HepG2 (cell line): Measurements from ENCODE around the gene TLCD1. TPM values are rescaled to one million over a fixed set of nuclear protein-coding genes. Genes with fewer than 3 reads are reported as not detected.

ENCODE experiments used
- ATAC-seq: fragments of 200-7000 bp; cut with Tn5 transposase; 3 replicates; pipeline ENCODE4 v1.9.1; 2020; ENCODE audit warnings: mild to moderate bottlenecking, moderate library complexity
- BruUV-seq: library from RNA; stranded (reverse); fragments of 400-500 nt; replicated peaks from 2 replicates; lab custom pipeline; 2021; lab: Mats Ljungman, UMichigan
- CTCF ChIA-PET: fragments of 300-600 bp; formaldehyde crosslinking; extraction: SDS; loops from one replicate; lab custom pipeline; 2021; ENCODE audit warnings: low total read pairs, inconsistent platforms, low intra/inter-chr PET ratio; lab: Yijun Ruan, JAX
- POLR2A ChIA-PET: fragments of 350-600 bp; sonication (Branson Sonifier 250); formaldehyde crosslinking; loops from one replicate; lab custom pipeline; 2020; ENCODE audit warnings: antibody characterized with exemption, inconsistent platforms; lab: Yijun Ruan, JAX
- DNase-seq: peaks from one replicate; pipeline ENCODE4 v3.0.0-alpha.2; 2015; ENCODE audit warnings: low spot score
- FAIRE-seq: peaks from 3 replicates; lab custom pipeline; 2011; peaks lifted over from hg19 to GRCh38; lab: Jason Lieb, UNC
- H2AFZ ChIP-seq: one replicate; pipeline ENCODE4 v1.6.1; 2011; ENCODE audit warnings: low read length, inconsistent platforms
- H3K27ac ChIP-seq: fragments of 300-600 bp; 3 replicates; pipeline ENCODE4 v1.8.0; 2011; ENCODE audit warnings: mixed run types, mild to moderate bottlenecking, mixed read lengths, low read length, inconsistent platforms; ENCODE audit not compliant: insufficient read depth; ENCODE audit errors: extremely low read length
- H3K27me3 ChIP-seq, 2 experiments: fragments of 200-600 bp in 1 of 2; 2 replicates in 1 of 2; 3 replicates in 1 of 2; pipeline versions ENCODE4 v1.6.0 to v1.8.0; 2011; ENCODE audit warnings: low read length in 2 of 2, mild to moderate bottlenecking in 2 of 2, moderate library complexity in 2 of 2, inconsistent platforms in 1 of 2; ENCODE audit not compliant: insufficient read depth in 2 of 2, control insufficient read depth in 1 of 2
- H3K36me3 ChIP-seq, 2 experiments: fragments of 200-600 bp in 1 of 2; replicated peaks in 1 of 2; 2 replicates in 1 of 2; 3 replicates in 1 of 2; pipeline versions ENCODE4 v1.5.1 to v1.8.0; 2011; ENCODE audit warnings: low read length in 2 of 2, inconsistent platforms in 1 of 2; ENCODE audit not compliant: insufficient read depth in 2 of 2, control insufficient read depth in 1 of 2
- H3K4me1 ChIP-seq: 2 replicates; pipeline ENCODE4 v1.5.1; 2012; ENCODE audit warnings: low read length, inconsistent platforms; ENCODE audit not compliant: insufficient read depth
- H3K4me2 ChIP-seq: 2 replicates; pipeline ENCODE4 v1.6.0; 2011; ENCODE audit warnings: low read depth, low read length, inconsistent platforms
- H3K4me3 ChIP-seq, 3 experiments: fragments of 200-600 bp in 1 of 3; sonication (generic), shearing (Covaris generic) in 1 of 3; replicated peaks in 1 of 3; 2 replicates each; pipeline ENCODE4 v1.5.1; 2011 to 2016; ENCODE audit warnings: low read length in 3 of 3, inconsistent platforms in 2 of 3, low read depth in 2 of 3, mild to moderate bottlenecking in 2 of 3, control low read depth in 1 of 3, mixed read lengths in 1 of 3; ENCODE audit not compliant: insufficient read depth in 1 of 3
- H3K79me2 ChIP-seq: one replicate; pipeline ENCODE4 v1.6.1; 2011; ENCODE audit warnings: low read length, inconsistent platforms; ENCODE audit not compliant: insufficient read depth
- H3K9ac ChIP-seq: 2 replicates; pipeline ENCODE4 v1.6.0; 2011; ENCODE audit warnings: mild to moderate bottlenecking, low read depth, low read length, inconsistent platforms; ENCODE audit not compliant: insufficient read depth
- H3K9me3 ChIP-seq: 2 replicates; pipeline ENCODE4 v1.5.1; 2012; ENCODE audit warnings: mild to moderate bottlenecking, low read length
- H4K20me1 ChIP-seq: 2 replicates; pipeline ENCODE4 v1.6.0; 2011; ENCODE audit warnings: inconsistent platforms, mild to moderate bottlenecking, low read length, moderate library complexity; ENCODE audit not compliant: insufficient read depth
- ARID4A ChIP-seq: sonication (generic); formaldehyde crosslinking; IDR thresholded peaks from 2 replicates; pipeline ENCODE4 v1.5.0; 2020; ENCODE audit warnings: mild to moderate bottlenecking, missing genetic modification reagents, borderline replicate concordance
- RXRB ChIP-seq: IDR thresholded peaks from 2 replicates; pipeline ENCODE4 v1.6.1; 2016; ENCODE audit warnings: borderline replicate concordance, missing genetic modification reagents, missing compliant biosample characterization
- ZNF101 ChIP-seq: sonication (generic); formaldehyde crosslinking; IDR thresholded peaks from 2 replicates; pipeline ENCODE4 v1.4.0; 2020; ENCODE audit warnings: mild to moderate bottlenecking, low read depth, missing genetic modification reagents, borderline replicate concordance
- WGBS: methylation state at CpG from one replicate; pipeline ENCODE4 v1.1.6; 2017; ENCODE audit warnings: low lambda C conversion rate; 5-methylcytosine and 5-hydroxymethylcytosine counted together
- in situ Hi-C: cut with HindIII; loops from 2 replicates; pipeline ENCODE4 v1.10.0; 2017; ENCODE audit warnings: low pct_unique_long_range_greater_than_20kb; ENCODE audit not compliant: extremely low pct_ligation_motif_present
- intact Hi-C: fragments of 100-400 bp; cut with micrococcal nuclease; formaldehyde crosslinking; loops from one replicate; pipeline ENCODE4 v1.10.0; 2022; ENCODE audit not compliant: unreplicated experiment
- polyA plus RNA-seq, 8 experiments: library from polyadenylated mRNA; depleted of rRNA in 3 of 8; stranded (reverse) in 7 of 8; unstranded in 1 of 8; fragments of >200 nt; fragmentation: Illumina TruSeq in 4 of 8; extraction: Trizol in 4 of 8; gene quantifications; 2 replicates each; pipeline versions ENCODE4 v1.2.1 to v1.2.3, GENCODE V29; 2011 to 2016; ENCODE audit warnings: low read depth in 4 of 8, missing spikeins in 1 of 8, mixed read lengths in 1 of 8; ENCODE audit not compliant: insufficient read depth in 1 of 8
- total RNA-seq, 5 experiments: library from RNA; depleted of rRNA; stranded (reverse); fragments of >200 nt; fragmentation: Illumina TruSeq; extraction: Trizol; gene quantifications; 2 replicates each; pipeline ENCODE4 v1.2.3, GENCODE V29; 2016; ENCODE audit warnings: low read depth in 1 of 5
- TF ChIP-seq, protein P1 (sequence below): sonication (generic); formaldehyde crosslinking; IDR thresholded peaks from 2 replicates; pipeline ENCODE4 v1.4.0; 2020; ENCODE audit warnings: missing genetic modification reagents

The TLCD1 gene
- total and polyA plus RNA-seq, 2 of the 13 experiments (the other 11 are each of a cell fraction or from before 2014, with no cell fraction given) = 14.9 to 19.6 TPM

DNA sequence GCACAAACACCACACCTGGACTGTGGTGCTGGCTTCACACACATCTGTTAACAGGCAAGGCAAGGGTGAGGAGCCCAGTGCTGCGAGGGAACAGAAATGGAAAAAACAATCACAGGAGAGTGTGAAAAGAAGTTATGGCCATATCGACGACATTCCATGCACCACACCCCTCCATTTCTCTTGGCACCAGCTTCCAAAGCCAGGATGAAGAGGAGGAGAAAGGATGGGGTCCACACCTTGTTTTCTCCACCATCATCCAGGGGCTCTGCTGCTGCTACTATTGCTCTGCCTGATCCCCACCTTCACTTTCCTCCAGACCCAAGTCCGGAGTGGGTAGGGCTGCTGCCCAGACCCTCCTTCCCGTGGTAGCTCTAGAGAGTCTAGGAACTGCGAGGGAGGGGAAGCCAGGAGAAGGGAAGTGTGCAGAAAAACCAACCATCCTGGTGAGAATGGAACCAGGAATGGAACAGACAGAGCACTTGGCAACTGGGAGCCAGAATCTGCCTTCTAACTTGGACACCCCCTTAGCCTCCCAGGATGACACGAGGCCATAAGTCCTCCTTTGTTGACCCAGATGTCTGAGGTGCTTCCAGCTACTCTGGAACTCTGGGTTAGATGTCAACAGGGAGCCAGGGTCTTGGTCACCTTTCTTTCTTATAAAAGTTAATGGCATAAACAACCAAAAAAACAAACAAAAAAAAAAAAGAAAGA, 13.2 kb downstream of the TLCD1 start:
- intact Hi-C loops (no loop called here), in situ Hi-C loops (no loop called here)
- H3K27me3 ChIP-seq = peaks cover 2 to 3% of the 10 kb centered on the region in 2 experiments; a peak in 2 of 5 replicates
- WGBS = 48% methylated on average over 7 of the region's 7 CpGs
- H3K9me3 ChIP-seq = no peaks in the 10 kb centered on the region
- no peaks in the 10 kb centered on the region for H3K36me3 ChIP-seq
- no TSS peak for BruUV-seq
- no peak overlapping the region for H3K27ac ChIP-seq
- TF ChIP-seq ARID4A (CRISPR knock-in tag) = 0 out of 2 replicates have a peak, but pooled peaks have one; percentile 18
- no peak for TF ChIP-seq ZNF101 (CRISPR knock-in tag)
- TF ChIP-seq, protein P1, sequence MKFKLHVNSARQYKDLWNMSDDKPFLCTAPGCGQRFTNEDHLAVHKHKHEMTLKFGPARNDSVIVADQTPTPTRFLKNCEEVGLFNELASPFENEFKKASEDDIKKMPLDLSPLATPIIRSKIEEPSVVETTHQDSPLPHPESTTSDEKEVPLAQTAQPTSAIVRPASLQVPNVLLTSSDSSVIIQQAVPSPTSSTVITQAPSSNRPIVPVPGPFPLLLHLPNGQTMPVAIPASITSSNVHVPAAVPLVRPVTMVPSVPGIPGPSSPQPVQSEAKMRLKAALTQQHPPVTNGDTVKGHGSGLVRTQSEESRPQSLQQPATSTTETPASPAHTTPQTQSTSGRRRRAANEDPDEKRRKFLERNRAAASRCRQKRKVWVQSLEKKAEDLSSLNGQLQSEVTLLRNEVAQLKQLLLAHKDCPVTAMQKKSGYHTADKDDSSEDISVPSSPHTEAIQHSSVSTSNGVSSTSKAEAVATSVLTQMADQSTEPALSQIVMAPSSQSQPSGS (CRISPR knock-in tag) = no peak
- TF ChIP-seq RXRB = no peak
- H2AFZ ChIP-seq = no peak overlapping the region
- ChIA-PET CTCF (interaction anchor here (0.6 kb wide), 1 partner anchor 37 kb away, joined by 3 read pairs; no protein-coding TSS in a partner anchor), POLR2A (interaction anchor here (3.5 to 10.1 kb wide), 3 partner anchors 12 to 15 kb away, joined by 19 to 145 read pairs (median 45); partner anchors contain the start of genes NEK8 and TLCD1)
- peaks cover 47% of the 10 kb centered on the region for H3K4me1 ChIP-seq
- FAIRE-seq = no peak
- 0 out of 2 replicates have a peak overlapping the region, but pooled peaks have one; percentile 2 for H3K9ac ChIP-seq
- H3K4me2 ChIP-seq = no peak overlapping the region; the same call in 1 of the 2 replicates
- 0 out of 6 replicates have a peak overlapping the region, but pooled peaks of 1 of the 3 experiments have one; percentile 4 for H3K4me3 ChIP-seq
- DNase-seq = no peak
- no peak for ATAC-seq
- H3K79me2 ChIP-seq = no peaks in the 10 kb centered on the region
- H4K20me1 ChIP-seq = no peaks in the 10 kb centered on the region
